ENCODE measurements around the gene DLG2. TPM values are rescaled to one million over a fixed set of nuclear protein-coding genes. Genes with fewer than 3 reads are reported as not detected.

DLG2 gene
- polyA plus RNA-seq, 1 experiment = 0.68 TPM

DNA sequence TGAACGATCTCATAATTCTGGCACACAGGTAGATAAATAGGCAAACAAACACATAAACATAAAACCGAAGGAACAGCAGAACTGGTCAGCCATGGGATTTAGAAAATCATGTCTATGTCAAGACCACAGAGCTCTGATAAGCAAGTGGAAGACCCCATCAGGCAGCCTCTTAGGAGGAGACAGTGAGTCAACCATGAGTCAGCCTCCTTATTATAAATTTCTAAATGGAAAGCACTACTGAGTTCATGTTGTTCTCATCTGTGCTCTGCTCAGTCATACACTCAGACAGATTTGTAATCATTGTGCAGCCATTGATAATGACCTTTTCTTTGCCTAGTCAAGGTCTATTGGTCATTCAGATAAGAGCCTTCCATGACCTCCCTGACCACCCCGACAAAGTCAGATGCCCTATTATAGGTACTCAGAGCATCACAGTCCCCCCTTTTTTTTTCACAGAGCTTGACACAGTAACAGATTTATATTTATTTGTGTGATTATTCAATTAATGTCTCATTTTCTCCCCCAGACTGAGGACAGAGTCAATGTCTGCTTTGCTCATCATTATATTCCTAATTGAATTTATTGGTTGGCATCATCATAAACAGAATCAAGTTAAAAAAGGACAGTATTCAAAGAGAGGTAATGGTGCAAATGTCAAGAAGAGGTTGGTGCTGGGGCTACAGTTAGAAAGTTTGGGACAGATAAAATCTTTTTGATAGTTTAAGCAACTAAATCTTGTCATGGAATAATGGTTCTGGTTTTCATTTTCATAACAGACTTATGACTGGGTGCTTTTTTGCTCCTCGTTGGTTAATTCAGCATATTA is 1761.3 kb downstream of the DLG2 start:
- Histone ChIP-seq H3K27me3 (ENCODE audit: control insufficient read depth, insufficient read depth, low read length) (no peaks in the 10 kb centered on the region), H3K27ac (ENCODE audit: low read depth, low read length) (no peak overlapping the region), H3K4me3 (ENCODE audit: low read depth, low read length) (no peak overlapping the region), H3K9me3 (ENCODE audit: control insufficient read depth, insufficient read depth, low read length) (no peaks in the 10 kb centered on the region)
- CTCF ChIA-PET = no interaction called here
- POLR2A ChIA-PET = no interaction called here
- no peak for DNase-seq (ENCODE audit: low read depth, low spot score)
- no peak for TF ChIP-seq CTCF (IDR thresholded peaks at IDR 0.05; ENCODE audit: low read depth, low read length)

- POLR2A ChIA-PET = no interaction called here
Observed at GRCh38 chr11:83864412-83865057, 1762.6 kb downstream of the DLG2 start.

DNA sequence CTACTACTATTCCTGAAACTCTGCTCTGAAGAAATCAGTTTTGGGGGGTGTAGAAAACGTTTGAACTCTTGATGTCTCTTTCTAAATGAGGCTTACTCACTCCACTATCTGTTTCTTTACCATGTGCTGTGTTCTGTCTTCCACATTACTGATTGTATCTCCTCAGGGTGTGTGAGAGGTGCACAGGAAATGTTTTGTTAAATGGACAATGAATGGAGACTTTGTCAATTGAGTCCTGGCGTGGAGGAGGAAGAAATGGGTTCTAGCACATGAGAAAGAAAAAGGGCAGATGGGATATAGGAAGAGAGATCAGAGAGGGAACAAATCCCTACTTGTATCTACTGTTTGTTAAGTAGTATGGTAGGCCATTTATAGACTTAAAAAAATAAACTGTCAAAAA is 1763.9 kb downstream of the DLG2 start:
- TF ChIP-seq CTCF (IDR thresholded peaks at IDR 0.05; ENCODE audit: low read depth, low read length) = no peak
- ChIA-PET POLR2A (no interaction called here), CTCF (no interaction called here)
- Histone ChIP-seq H3K9me3 (ENCODE audit: control insufficient read depth, insufficient read depth, low read length) (no peaks in the 10 kb centered on the region), H3K27me3 (ENCODE audit: control insufficient read depth, insufficient read depth, low read length) (no peaks in the 10 kb centered on the region), H3K27ac (ENCODE audit: low read depth, low read length) (no peak overlapping the region), H3K4me3 (ENCODE audit: low read depth, low read length) (no peak overlapping the region)
- DNase-seq (ENCODE audit: low read depth, low spot score) = no peak

More at GRCh38 chr11:83864412-83865057, 1762.6 kb downstream of the DLG2 start:
- Histone ChIP-seq H3K9me3 (ENCODE audit: control insufficient read depth, insufficient read depth, low read length) (no peaks in the 10 kb centered on the region), H3K27ac (ENCODE audit: low read depth, low read length) (no peak overlapping the region), H3K27me3 (ENCODE audit: control insufficient read depth, insufficient read depth, low read length) (no peaks in the 10 kb centered on the region), H3K4me3 (ENCODE audit: low read depth, low read length) (no peak overlapping the region)
- no peak for TF ChIP-seq CTCF (IDR thresholded peaks at IDR 0.05; ENCODE audit: low read depth, low read length)
- DNase-seq (ENCODE audit: low read depth, low spot score) = no peak
- CTCF ChIA-PET = interaction anchor here (0.6 kb wide), 1 partner anchor 762 kb away, joined by 3 read pairs; no protein-coding TSS in a partner anchor

GRCh38 chr11:83862691-83863090 is 1764.5 kb downstream of the DLG2 start:
- no peak for DNase-seq (ENCODE audit: low read depth, low spot score)
- H3K27ac ChIP-seq (ENCODE audit: low read depth, low read length) = no peak overlapping the region
- no peaks in the 10 kb centered on the region for H3K9me3 ChIP-seq (ENCODE audit: control insufficient read depth, insufficient read depth, low read length)
- no peak overlapping the region for H3K4me3 ChIP-seq (ENCODE audit: low read depth, low read length)
- H3K27me3 ChIP-seq (ENCODE audit: control insufficient read depth, insufficient read depth, low read length) = no peaks in the 10 kb centered on the region
- CTCF ChIA-PET = no interaction called here
- no peak for TF ChIP-seq CTCF (IDR thresholded peaks at IDR 0.05; ENCODE audit: low read depth, low read length)
- POLR2A ChIA-PET = no interaction called here

DNA sequence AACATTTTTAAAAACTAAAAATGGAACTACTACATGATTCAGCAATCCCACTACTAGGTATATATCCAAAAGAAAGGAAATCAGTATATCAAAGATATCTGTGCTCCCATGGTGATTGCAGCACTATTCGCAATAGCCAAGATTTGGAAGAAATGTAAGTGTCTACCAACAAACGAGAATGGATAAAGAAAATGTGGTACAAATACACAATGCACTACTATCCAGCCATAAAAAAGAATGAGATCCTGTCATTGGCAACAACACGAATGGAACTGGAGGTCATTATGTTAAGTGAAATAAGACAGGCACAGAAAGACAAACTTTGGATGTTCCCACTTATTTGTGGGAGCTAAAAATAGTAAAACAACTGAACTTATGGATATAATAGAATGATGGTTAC is 1765.1 kb downstream of the DLG2 start:
- H3K4me3 ChIP-seq (ENCODE audit: low read depth, low read length) = no peak overlapping the region
- H3K27me3 ChIP-seq (ENCODE audit: control insufficient read depth, insufficient read depth, low read length) = no peaks in the 10 kb centered on the region
- no peak overlapping the region for H3K27ac ChIP-seq (ENCODE audit: low read depth, low read length)
- H3K9me3 ChIP-seq (ENCODE audit: control insufficient read depth, insufficient read depth, low read length) = no peaks in the 10 kb centered on the region
- no peak for DNase-seq (ENCODE audit: low read depth, low spot score)
- POLR2A ChIA-PET = no interaction called here
- CTCF ChIA-PET = no interaction called here
- TF ChIP-seq CTCF (IDR thresholded peaks at IDR 0.05; ENCODE audit: low read depth, low read length) = no peak
